Left renal cortex interstitium (tissue), 4 donors: ENCODE results near the gene DCLK2. TPM values are rescaled to one million over a fixed set of nuclear protein-coding genes. Genes with fewer than 3 reads are reported as not detected.

ENCODE experiments used
- DNase-seq, 4 donors: peaks; one replicate each; pipeline ENCODE4 v3.0.0-alpha.2; 2013; ENCODE audit warnings: low read depth in 4 of 4, low spot score in 2 of 4, missing footprints in 1 of 4
- polyA plus RNA-seq, 4 donors: library from polyadenylated mRNA; unstranded; fragments of 120-200 nt; gene quantifications; one replicate each; pipeline ENCODE4 v1.2.1, GENCODE V29; 2013; ENCODE audit not compliant: insufficient read length in 4 of 4

DCLK2 gene
- polyA plus RNA-seq, 4 donors: 11.7 to 13.2 (median 12.2) TPM

- no peak for DNase-seq
Observed at GRCh38 chr4:150068300-150068960, 9.8 kb upstream of the DCLK2 start.

- no peak for DNase-seq
Observed at GRCh38 chr4:150069353-150069752, 8.9 kb upstream of the DCLK2 start.

- no peak for DNase-seq
Observed at GRCh38 chr4:150070464-150071170, 7.6 kb upstream of the DCLK2 start.

GRCh38 chr4:150072471-150072870 lies 5.8 kb upstream of the DCLK2 start:
- DNase-seq: no peak

GRCh38 chr4:150072906-150073714 lies 5.1 kb upstream of the DCLK2 start:
- no peak for DNase-seq

- DNase-seq: no peak
Observed at GRCh38 chr4:150074064-150074463, 4.2 kb upstream of the DCLK2 start.

- peak; percentile 15 to 31 (median 17) for DNase-seq
Observed at GRCh38 chr4:150078579-150079080, 385 bp downstream of the DCLK2 start.

GRCh38 chr4:150079081-150079581 lies 886 bp downstream of the DCLK2 start:
- peak; percentile 15 to 44 (median 32) for DNase-seq

- no peak for DNase-seq
Observed at GRCh38 chr4:150080337-150080736, 2.1 kb downstream of the DCLK2 start.

- no peak for DNase-seq
Observed at GRCh38 chr4:150080875-150081274, 2.6 kb downstream of the DCLK2 start.

GRCh38 chr4:150082241-150082640 lies 4.0 kb downstream of the DCLK2 start:
- DNase-seq: no peak

- no peak for DNase-seq
Observed at GRCh38 chr4:150087006-150087405, 8.8 kb downstream of the DCLK2 start.

- DNase-seq: no peak
Observed at GRCh38 chr4:150089732-150090131, 11.5 kb downstream of the DCLK2 start.

GRCh38 chr4:150090836-150091235 lies 12.6 kb downstream of the DCLK2 start:
- DNase-seq: no peak

GRCh38 chr4:150094676-150095075 lies 16.4 kb downstream of the DCLK2 start:
- no peak for DNase-seq

GRCh38 chr4:150096625-150097024 lies 18.4 kb downstream of the DCLK2 start:
- DNase-seq: no peak

- DNase-seq: no peak
Observed at GRCh38 chr4:150098214-150098613, 20.0 kb downstream of the DCLK2 start.

- no peak for DNase-seq
Observed at GRCh38 chr4:150104404-150105027, 26.3 kb downstream of the DCLK2 start.

GRCh38 chr4:150106886-150107285 lies 28.6 kb downstream of the DCLK2 start:
- no peak for DNase-seq

- DNase-seq: no peak
Observed at GRCh38 chr4:150108691-150109090, 30.4 kb downstream of the DCLK2 start.

GRCh38 chr4:150114641-150115040 lies 36.4 kb downstream of the DCLK2 start:
- DNase-seq: no peak
